Measurements from ENCODE around the gene PNMA6A.
"Not testable (repeated sequence)": the region's sequence is repeated elsewhere in the genome, so short reads cannot be mapped to it uniquely, and the experiment has no call there.

The PNMA6A gene

DNA sequence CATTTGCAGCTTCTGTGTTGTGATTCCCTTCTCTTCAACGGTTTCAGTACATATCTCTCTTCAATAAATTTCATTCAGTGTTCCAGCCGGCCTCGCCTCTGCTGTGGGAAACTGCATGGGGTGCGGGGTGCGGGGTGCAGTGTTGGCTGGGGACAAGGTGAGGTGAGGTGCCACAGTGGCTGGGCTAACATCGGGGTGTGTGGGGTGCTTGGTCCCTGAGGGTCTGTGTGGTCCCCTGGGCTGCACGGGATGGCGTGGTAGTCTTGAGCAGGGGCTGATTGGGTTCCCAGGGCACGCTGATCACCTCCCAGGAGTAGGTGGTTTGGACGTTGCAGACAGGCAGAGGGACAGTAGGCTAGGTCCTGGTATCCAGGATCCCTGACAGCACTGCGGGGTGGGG lies 2.7 kb downstream of the PNMA6A start:
- DNase-seq (ENCODE audit: low spot score) (no peak), FAIRE-seq (no peak)

DNA sequence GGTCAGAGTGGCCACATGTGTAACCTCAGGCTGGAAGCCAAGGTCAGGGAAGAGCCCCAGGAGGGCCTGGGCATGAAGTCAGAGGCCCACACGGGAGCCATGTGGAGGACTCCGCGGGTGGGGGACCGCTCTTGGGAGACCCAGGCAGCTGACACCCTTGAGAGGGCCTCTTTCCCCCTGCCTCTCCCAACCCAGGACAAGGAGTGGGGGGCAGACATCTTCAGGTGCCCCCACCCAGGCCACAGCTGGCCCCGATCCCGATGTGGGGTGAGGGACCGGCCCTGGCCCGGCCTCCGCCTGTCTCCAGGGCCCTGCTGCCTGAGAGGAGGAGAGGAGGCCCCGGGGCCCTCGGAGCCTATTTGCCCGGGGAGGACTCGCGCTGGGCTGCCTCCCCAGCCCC lies 3.1 kb downstream of the PNMA6A start:
- FAIRE-seq (no peak), DNase-seq (ENCODE audit: low spot score) (no peak)

- not testable (repeated sequence) for DNase-seq (ENCODE audit: low spot score); FAIRE-seq
These were observed 5.3 kb downstream of the PNMA6A start for GRCh38 chrX:153077437-153078135.

GRCh38 chrX:153083238-153083923 lies 11.1 kb downstream of the PNMA6A start:
- not testable (repeated sequence) for DNase-seq (ENCODE audit: low spot score); FAIRE-seq

DNA sequence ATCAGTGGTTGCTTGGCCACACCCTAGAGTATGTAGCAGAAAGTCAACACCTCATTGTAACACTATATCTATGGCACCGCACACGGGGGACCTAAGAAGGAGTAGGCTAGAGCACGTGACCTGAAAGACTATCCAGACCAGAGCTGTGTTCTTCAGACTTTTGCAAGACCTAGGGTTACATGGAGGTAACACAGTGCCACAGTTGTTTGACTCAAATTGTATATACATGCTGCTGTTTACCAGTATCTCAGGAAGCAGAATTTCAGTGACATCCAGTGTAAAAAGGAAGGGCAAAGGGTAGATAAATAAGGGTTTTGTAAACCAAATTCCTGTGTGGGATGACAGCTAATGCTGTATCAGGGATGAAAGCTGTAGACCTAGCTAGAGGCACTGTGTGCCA lies 30.2 kb downstream of the PNMA6A start:
- no peak for DNase-seq (ENCODE audit: low spot score)
- no peak for FAIRE-seq

DNA sequence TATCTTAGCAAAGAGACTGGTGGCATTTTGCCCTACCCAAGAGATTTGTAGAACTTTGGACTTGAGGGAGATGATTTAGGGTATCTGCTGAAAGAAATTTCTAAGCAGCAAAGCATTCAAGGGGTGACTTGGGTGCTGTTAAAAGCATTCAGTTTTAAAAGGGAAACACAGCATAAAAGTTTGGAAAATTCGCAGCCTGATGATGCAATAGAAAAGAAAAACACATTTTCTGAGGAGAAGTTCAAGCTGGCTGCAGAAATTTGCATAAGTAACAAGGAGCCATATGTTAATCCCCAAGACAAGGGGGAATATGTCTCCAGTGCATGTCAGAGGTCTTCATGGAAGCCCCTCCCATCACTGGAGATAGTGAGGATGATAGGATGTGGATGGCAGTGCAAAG lies 32.7 kb downstream of the PNMA6A start:
- FAIRE-seq; DNase-seq (ENCODE audit: low spot score): not testable (repeated sequence)

DNA sequence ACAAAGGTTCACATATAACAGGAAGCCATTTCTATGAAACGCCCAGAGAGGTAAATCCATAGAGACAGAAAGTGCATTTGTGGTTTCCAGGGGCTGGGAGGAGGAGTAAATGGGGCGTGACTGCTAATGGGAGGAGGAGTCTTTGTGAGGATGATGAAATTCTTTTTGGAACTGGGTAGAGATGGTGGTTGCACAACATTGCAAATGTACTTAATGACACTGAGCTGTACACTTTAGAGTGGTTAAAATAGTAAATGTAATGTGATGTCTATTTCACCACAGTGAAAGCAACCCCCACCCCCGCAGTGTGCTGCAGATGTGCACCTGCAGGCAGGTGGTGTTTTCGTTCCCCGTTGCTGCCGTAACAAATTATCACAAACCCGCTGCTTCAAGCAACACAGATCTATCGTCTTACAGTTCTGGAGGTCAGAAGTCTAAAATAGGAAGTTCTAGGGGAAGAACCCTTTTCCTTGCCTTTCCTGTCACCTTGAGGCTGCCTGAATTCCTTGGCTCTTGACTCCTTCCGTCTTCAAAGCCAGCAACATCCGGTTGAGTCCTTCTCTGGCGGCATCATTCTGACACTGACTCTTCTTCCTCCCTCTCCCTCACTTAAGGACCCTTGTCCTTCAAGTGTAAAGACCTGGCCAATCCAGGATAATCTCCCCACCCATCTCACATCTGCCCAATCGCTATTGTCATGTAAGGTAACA lies 34.0 kb downstream of the PNMA6A start:
- not testable (repeated sequence) for DNase-seq (ENCODE audit: low spot score); FAIRE-seq

DNA sequence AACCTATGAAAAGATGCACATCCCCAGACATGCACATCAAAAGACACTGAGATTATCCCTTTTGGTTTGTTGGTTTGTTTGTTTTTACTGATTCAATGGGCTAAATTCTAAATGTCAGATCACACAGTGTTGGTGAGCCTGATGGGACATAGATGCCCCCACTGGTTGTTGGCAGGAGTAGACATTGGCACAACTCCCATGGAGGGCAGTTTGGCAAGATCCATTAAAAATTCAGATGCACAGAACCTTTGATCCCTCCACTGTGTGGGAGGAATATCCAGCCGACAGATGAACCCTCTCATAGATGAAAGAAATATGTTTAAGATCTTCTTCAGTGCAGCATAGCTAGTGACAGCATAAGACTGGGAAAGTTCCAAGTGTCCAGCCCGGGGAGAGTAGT lies 38.5 kb downstream of the PNMA6A start:
- not testable (repeated sequence) for DNase-seq (ENCODE audit: low spot score); FAIRE-seq

DNA sequence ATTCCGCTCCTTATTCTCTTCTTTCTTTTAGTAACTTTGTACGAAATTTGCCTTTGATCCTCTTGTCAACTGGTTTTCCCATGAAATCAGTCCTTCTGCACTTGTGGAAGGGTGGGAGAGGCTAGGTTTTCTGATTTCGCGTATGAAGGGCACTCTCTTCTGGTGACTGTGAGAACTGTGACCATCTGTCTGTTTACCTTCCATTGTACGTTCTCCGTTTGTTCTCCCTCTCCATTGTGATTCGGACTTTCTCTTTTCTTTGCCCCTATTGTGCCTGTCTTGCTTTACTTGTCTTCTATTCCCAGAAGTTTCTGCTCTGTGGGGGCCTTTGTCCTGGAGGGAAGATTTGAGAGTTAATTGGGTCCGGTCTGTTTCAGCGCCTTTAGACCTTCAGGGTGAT lies 41.6 kb downstream of the PNMA6A start:
- FAIRE-seq; DNase-seq (ENCODE audit: low spot score): not testable (repeated sequence)

- not testable (repeated sequence) for FAIRE-seq; DNase-seq (ENCODE audit: low spot score)
These were observed 45.5 kb downstream of the PNMA6A start for GRCh38 chrX:153117754-153118153.

DNA sequence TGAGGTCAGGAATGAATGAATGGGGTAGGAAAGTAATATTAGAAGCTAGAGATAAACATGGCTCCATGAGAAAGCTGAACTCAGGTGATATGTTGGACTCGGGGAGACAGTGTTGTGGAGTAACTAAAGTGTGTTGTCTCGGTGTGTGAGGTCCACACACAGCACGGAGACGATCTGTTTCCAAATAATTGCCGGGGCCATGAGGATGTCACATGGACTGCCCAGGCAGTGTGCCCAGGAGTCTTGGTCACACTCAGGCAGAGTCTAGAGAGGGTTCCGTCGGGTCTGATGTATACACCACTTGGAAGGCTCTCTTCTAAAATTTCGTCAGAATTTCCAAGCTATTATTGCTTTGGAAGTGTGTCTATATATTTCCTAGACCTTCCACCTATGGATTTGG lies 48.0 kb downstream of the PNMA6A start:
- DNase-seq (ENCODE audit: low spot score); FAIRE-seq: not testable (repeated sequence)

DNA sequence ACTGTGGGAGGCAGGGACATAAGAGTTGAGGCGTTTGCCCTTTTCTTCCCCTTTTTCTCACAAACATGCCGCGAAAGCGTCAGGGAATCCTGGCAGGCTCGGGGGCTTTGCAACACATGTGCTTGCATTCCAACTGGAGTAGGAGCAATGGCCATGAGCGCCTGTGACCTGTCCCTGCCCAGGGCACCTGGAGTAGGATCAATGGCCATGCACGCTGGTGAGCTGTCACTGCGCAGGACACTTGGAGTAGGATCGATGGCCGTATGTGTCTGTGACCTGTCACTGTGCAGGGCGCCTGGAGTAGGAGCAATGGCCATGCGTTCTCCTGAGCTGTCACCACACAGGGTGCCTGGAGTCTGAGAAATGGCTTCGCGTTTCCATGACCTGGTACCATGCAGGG lies 51.2 kb downstream of the PNMA6A start:
- DNase-seq (ENCODE audit: low spot score); FAIRE-seq: not testable (repeated sequence)
